GM15510 (cell line): Measurements from ENCODE around the gene TIGIT.

Source experiments
- POLR2A ChIP-seq: IDR thresholded peaks from 3 replicates; pipeline ENCODE4 v1.6.1; 2011; ENCODE audit warnings: borderline replicate concordance; ENCODE audit not compliant: insufficient read length; ENCODE audit errors: extremely low read depth

TIGIT gene

GRCh38 chr3:114331710-114332109 lies 37.9 kb downstream of the TIGIT start:
- no peak for TF ChIP-seq POLR2A

- TF ChIP-seq POLR2A: no peak
Observed at GRCh38 chr3:114332342-114333179, 38.7 kb downstream of the TIGIT start.

- TF ChIP-seq POLR2A: no peak
Observed at GRCh38 chr3:114333180-114333922, 39.5 kb downstream of the TIGIT start.

DNA sequence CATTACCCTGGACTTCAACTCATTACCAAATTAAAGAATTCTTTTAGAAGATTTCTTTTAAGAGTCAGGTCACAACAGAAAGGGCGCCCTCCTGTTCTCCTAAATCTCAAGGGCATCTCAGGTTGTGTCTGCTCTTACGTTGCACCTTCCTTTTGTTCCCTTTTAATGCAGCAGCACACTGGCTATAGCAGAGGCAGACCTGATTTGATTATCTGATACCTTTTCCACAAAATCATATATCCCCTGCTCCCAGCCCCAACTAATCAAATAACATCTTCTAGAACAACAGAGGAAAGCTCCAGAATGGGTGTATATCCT lies 40.1 kb downstream of the TIGIT start:
- no peak for TF ChIP-seq POLR2A

- no peak for TF ChIP-seq POLR2A
Observed at GRCh38 chr3:114336122-114336697, 42.4 kb downstream of the TIGIT start.

DNA sequence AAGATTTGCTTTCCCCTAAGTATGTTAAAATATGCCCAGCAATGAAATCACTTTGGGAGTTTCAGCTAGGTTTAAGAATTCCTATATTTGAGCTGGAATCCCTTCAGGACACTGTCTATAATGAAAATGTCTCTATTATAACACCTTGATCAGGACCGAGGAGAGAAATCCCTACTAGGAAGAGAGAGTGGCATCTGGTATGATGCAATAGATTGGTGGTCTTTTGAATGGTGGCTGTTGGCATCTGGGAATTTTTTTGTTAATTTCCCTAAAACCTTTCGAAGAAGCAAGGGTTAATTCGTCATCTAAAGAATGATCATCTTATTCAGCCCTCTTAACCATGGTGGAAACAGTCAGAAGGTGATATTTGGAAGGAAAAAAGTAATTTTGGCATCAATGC lies 43.0 kb downstream of the TIGIT start:
- TF ChIP-seq POLR2A: no peak

- TF ChIP-seq POLR2A: no peak
Observed at GRCh38 chr3:114338651-114339357, 45.0 kb downstream of the TIGIT start.

GRCh38 chr3:114344492-114344891 lies 50.7 kb downstream of the TIGIT start:
- TF ChIP-seq POLR2A: no peak

DNA sequence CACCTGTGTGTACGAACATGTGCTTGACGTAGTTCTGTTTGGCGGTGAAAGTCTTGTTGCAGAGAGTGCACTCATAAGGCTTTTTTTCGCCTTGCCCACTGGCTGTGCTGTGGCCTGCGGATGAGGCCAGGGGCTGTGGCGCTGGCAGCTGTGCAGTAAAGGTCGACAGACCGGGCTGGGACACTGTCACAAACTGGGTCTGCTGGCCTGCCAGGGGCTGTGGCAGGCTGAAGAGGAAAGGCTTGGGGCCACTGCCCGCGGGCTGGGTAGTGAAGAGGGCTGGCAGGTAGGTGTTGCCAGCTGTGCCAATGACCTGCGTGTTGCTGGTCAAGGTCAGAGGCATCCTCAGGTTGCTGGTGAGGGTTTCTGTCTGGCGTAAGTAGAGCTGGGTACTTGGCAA lies 56.4 kb downstream of the TIGIT start:
- no peak for TF ChIP-seq POLR2A

- TF ChIP-seq POLR2A: no peak
Observed at GRCh38 chr3:114350690-114351089, 56.9 kb downstream of the TIGIT start.

GRCh38 chr3:114351123-114351821 lies 57.4 kb downstream of the TIGIT start:
- no peak for TF ChIP-seq POLR2A

DNA sequence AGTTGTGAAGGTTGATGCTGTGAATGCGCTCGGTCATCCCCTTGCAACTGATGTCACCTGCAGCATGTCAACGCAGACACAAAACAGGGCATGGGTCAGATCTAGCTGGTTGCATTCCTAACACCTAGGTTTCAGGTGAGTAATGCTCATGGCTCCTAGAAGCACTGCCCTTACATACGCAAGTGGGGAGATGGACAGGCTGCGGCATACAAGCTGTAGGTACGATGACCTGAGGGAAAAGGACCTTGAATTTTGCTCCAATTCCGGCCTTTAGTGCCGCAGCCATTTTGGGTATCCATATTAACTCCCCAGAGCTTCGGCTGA lies 58.0 kb downstream of the TIGIT start:
- no peak for TF ChIP-seq POLR2A

DNA sequence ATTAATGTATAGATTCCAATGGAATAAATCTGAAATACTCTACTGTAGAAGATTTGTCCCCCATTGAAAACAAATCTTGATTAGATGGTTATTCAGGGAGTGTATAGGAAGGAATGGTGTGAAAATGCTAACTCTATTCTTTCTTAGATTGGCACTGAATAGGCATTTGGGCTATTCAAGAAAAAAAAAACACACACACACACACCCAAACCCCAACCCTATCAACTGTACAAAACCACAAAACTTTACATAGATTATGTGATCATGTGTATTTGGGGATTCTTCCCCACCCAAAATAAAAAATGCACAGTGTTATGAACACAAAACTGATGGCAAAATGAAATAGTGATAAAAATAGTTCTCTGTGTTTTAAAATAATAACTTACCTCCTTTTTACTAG lies 61.8 kb downstream of the TIGIT start:
- no peak for TF ChIP-seq POLR2A

DNA sequence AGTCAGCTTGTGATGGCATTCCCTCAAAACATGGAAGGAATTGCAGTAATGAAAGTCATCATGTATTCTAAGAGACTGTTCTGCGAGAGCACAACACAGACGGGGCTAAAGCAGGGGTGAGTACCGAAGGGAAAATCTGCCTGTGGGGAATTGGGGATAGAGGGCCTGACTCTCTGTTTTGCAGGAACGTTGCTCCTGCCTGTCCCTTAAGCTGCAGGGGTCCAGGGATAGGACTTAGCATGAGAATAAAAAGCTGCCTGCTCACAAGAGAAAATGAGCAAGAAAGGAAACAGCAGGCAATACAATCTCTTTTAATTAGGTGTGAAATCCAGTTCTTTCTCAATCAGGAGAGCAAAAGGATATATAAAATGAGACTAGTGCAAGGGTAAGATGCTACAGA lies 62.2 kb downstream of the TIGIT start:
- TF ChIP-seq POLR2A: no peak

GRCh38 chr3:114356525-114356924 lies 62.7 kb downstream of the TIGIT start:
- TF ChIP-seq POLR2A: no peak
